ENCODE data around the gene CDT1. TPM values are rescaled to one million over a fixed set of nuclear protein-coding genes. Genes with fewer than 3 reads are reported as not detected.

The CDT1 gene
- total RNA-seq, 4 donors from 2014 or later, result 7.9 to 28.1 (median 10.1) TPM

- no peak overlapping the region for H3K4me3 ChIP-seq
- DNase-seq, result no peak
- no peaks in the 10 kb centered on the region for H3K27me3 ChIP-seq
- peaks cover 0 to 40% (median 1%) of the 10 kb centered on the region in 4 donors for H3K4me1 ChIP-seq
- peak overlapping the region in 1 of 4 donors; percentile 74 for H3K27ac ChIP-seq
- no peaks in the 10 kb centered on the region for H3K36me3 ChIP-seq
- TF ChIP-seq POLR2A (IDR thresholded peaks at IDR 0.05) (no peak), CTCF (IDR thresholded peaks at IDR 0.05) (no peak)
- no peaks in the 10 kb centered on the region for H3K9me3 ChIP-seq
Observed at GRCh38 chr16:88758227-88758943, 45.2 kb upstream of the CDT1 start.

- Histone ChIP-seq H3K4me3 (no peak overlapping the region), H3K27ac (peak overlapping the region in 3 of 4 donors; percentile 43 to 74 (median 57))
Observed at GRCh38 chr16:88758944-88759244, 44.7 kb upstream of the CDT1 start.

GRCh38 chr16:88759245-88759975 is 44.2 kb upstream of the CDT1 start:
- peak in 1 of 6 experiments; percentile 21 for TF ChIP-seq CTCF (IDR thresholded peaks at IDR 0.05)
- TF ChIP-seq POLR2A (IDR thresholded peaks at IDR 0.05), result no peak
- peak overlapping the region; percentile 43 to 74 (median 57) for H3K27ac ChIP-seq
- no peaks in the 10 kb centered on the region for H3K9me3 ChIP-seq
- peaks cover 0 to 45% (median 1%) of the 10 kb centered on the region in 4 donors for H3K4me1 ChIP-seq
- DNase-seq, result peak in 2 of 3 donors; percentile 64 to 84
- no peaks in the 10 kb centered on the region for H3K27me3 ChIP-seq
- no peak overlapping the region for H3K4me3 ChIP-seq
- H3K36me3 ChIP-seq, result no peaks in the 10 kb centered on the region

More at GRCh38 chr16:88758944-88759244, 44.7 kb upstream of the CDT1 start:
- no peak for DNase-seq
- H3K27me3 ChIP-seq, result no peaks in the 10 kb centered on the region
- no peaks in the 10 kb centered on the region for H3K9me3 ChIP-seq
- TF ChIP-seq CTCF (IDR thresholded peaks at IDR 0.05), result no peak
- TF ChIP-seq POLR2A (IDR thresholded peaks at IDR 0.05), result no peak
- no peaks in the 10 kb centered on the region for H3K36me3 ChIP-seq
- H3K4me1 ChIP-seq, result peaks cover 0 to 45% (median 1%) of the 10 kb centered on the region in 4 donors

GRCh38 chr16:88759976-88760350 is 43.6 kb upstream of the CDT1 start:
- Histone ChIP-seq H3K4me1 (peaks cover 0 to 45% (median 1%) of the 10 kb centered on the region in 4 donors), H3K9me3 (no peaks in the 10 kb centered on the region), H3K36me3 (no peaks in the 10 kb centered on the region), H3K4me3 (no peak overlapping the region), H3K27ac (peak overlapping the region; percentile 43 to 74 (median 57)), H3K27me3 (no peaks in the 10 kb centered on the region)
- TF ChIP-seq CTCF (IDR thresholded peaks at IDR 0.05) (no peak), POLR2A (IDR thresholded peaks at IDR 0.05) (no peak)
- no peak for DNase-seq

GRCh38 chr16:88760424-88761142 is 43.0 kb upstream of the CDT1 start:
- Histone ChIP-seq H3K27me3 (no peaks in the 10 kb centered on the region), H3K9me3 (no peaks in the 10 kb centered on the region), H3K4me1 (peaks cover 0 to 45% (median 1%) of the 10 kb centered on the region in 4 donors), H3K36me3 (no peaks in the 10 kb centered on the region), H3K27ac (peak overlapping the region; percentile 43 to 74 (median 57)), H3K4me3 (no peak overlapping the region)
- TF ChIP-seq POLR2A (IDR thresholded peaks at IDR 0.05) (no peak), CTCF (IDR thresholded peaks at IDR 0.05) (no peak)
- DNase-seq, result peak in 1 of 3 donors; percentile 69

All from Peyer's patch (tissue), 4 donors.